Measurements from ENCODE around the gene AFF3. TPM values are rescaled to one million over a fixed set of nuclear protein-coding genes. Genes with fewer than 3 reads are reported as not detected.
"Not testable (repeated sequence)": the region's sequence is repeated elsewhere in the genome, so short reads cannot be mapped to it uniquely, and the experiment has no call there.

The AFF3 gene
- total RNA-seq, 2 donors from 2014 or later = 10.8 to 16.2 TPM

GRCh38 chr2:100161945-100162620 is 19.7 kb upstream of the AFF3 start:
- peaks cover 0 to 10% of the 10 kb centered on the region in 2 donors for H3K9me3 ChIP-seq
- no peak overlapping the region for H3K4me3 ChIP-seq
- DNase-seq (ENCODE audit: low spot score) = no peak
- H3K27ac ChIP-seq = no peak overlapping the region
- H3K4me1 ChIP-seq = no peaks in the 10 kb centered on the region
- H3K27me3 ChIP-seq = no peaks in the 10 kb centered on the region
- TF ChIP-seq, protein P1, sequence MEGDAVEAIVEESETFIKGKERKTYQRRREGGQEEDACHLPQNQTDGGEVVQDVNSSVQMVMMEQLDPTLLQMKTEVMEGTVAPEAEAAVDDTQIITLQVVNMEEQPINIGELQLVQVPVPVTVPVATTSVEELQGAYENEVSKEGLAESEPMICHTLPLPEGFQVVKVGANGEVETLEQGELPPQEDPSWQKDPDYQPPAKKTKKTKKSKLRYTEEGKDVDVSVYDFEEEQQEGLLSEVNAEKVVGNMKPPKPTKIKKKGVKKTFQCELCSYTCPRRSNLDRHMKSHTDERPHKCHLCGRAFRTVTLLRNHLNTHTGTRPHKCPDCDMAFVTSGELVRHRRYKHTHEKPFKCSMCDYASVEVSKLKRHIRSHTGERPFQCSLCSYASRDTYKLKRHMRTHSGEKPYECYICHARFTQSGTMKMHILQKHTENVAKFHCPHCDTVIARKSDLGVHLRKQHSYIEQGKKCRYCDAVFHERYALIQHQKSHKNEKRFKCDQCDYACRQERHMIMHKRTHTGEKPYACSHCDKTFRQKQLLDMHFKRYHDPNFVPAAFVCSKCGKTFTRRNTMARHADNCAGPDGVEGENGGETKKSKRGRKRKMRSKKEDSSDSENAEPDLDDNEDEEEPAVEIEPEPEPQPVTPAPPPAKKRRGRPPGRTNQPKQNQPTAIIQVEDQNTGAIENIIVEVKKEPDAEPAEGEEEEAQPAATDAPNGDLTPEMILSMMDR (IDR thresholded peaks at IDR 0.05) = no peak
- no peaks in the 10 kb centered on the region for H3K36me3 ChIP-seq

- DNase-seq (ENCODE audit: low spot score) = no peak
- TF ChIP-seq, protein P1 (IDR thresholded peaks at IDR 0.05) = no peak
- Histone ChIP-seq H3K9me3 (peaks cover 0 to 10% of the 10 kb centered on the region in 2 donors), H3K36me3 (no peaks in the 10 kb centered on the region), H3K4me1 (no peaks in the 10 kb centered on the region), H3K4me3 (no peak overlapping the region), H3K27me3 (no peaks in the 10 kb centered on the region), H3K27ac (no peak overlapping the region)
These were observed 18.0 kb upstream of the AFF3 start for GRCh38 chr2:100160396-100160795.

GRCh38 chr2:100151832-100152231 is 9.4 kb upstream of the AFF3 start:
- not testable (repeated sequence) for H3K27me3 ChIP-seq; H3K4me3 ChIP-seq; H3K9me3 ChIP-seq; H3K4me1 ChIP-seq; H3K36me3 ChIP-seq; DNase-seq (ENCODE audit: low spot score); H3K27ac ChIP-seq

DNA sequence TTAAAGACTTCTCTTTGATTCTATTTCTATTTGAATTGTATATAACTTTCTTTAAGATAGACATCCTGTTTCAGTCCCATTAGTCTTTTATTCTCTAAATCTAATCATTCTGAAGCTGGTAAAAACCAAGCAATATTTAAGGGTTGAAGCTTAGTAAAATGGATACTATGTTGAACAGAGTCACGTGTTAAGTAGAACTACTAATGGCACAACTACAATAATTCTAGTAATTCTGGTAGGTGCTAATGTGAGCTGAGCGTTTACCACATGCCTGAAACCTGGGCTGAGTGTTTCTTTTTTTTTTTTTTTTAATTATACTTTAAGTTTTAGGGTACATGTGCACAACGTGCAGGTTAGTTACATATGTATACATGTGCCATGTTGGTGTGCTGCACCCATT is 8.9 kb upstream of the AFF3 start:
- DNase-seq (ENCODE audit: low spot score) = no peak
- TF ChIP-seq, protein P1 (IDR thresholded peaks at IDR 0.05) = no peak
- Histone ChIP-seq H3K4me3 (no peak overlapping the region), H3K27ac (no peak overlapping the region), H3K27me3 (no peaks in the 10 kb centered on the region), H3K9me3 (peaks cover 0 to 7% of the 10 kb centered on the region in 2 donors), H3K36me3 (no peaks in the 10 kb centered on the region), H3K4me1 (no peaks in the 10 kb centered on the region)

GRCh38 chr2:100148883-100149282 is 6.5 kb upstream of the AFF3 start:
- Histone ChIP-seq H3K4me3 (no peak overlapping the region), H3K27ac (no peak overlapping the region), H3K9me3 (peaks cover 0 to 7% of the 10 kb centered on the region in 2 donors), H3K27me3 (no peaks in the 10 kb centered on the region), H3K36me3 (no peaks in the 10 kb centered on the region), H3K4me1 (no peaks in the 10 kb centered on the region)
- TF ChIP-seq, protein P1 (IDR thresholded peaks at IDR 0.05) = no peak
- no peak for DNase-seq (ENCODE audit: low spot score)

GRCh38 chr2:100146657-100146960 is 4.2 kb upstream of the AFF3 start:
- H3K4me1 ChIP-seq = no peaks in the 10 kb centered on the region
- no peak overlapping the region for H3K27ac ChIP-seq
- no peaks in the 10 kb centered on the region for H3K36me3 ChIP-seq
- H3K4me3 ChIP-seq = no peak overlapping the region
- no peaks in the 10 kb centered on the region for H3K27me3 ChIP-seq
- TF ChIP-seq, protein P1 (IDR thresholded peaks at IDR 0.05) = no peak
- DNase-seq (ENCODE audit: low spot score) = no peak
- peaks cover 0 to 7% of the 10 kb centered on the region in 2 donors for H3K9me3 ChIP-seq
